ENCODE measurements around the gene ELFN1. TPM values are rescaled to one million over a fixed set of nuclear protein-coding genes. Genes with fewer than 3 reads are reported as not detected.

ELFN1 gene
- total and polyA plus RNA-seq, 10 of the 15 experiments (the other 5 are each of a cell fraction or from before 2014, with no cell fraction given) = 0.04 TPM; not detected in 9

GRCh38 chr7:1785839-1786238 lies 115.8 kb downstream of the ELFN1 start:
- DNase-seq (ENCODE audit: low read depth, low spot score) (no peak), ATAC-seq (no peak), FAIRE-seq (no peak)
- in situ Hi-C loops (cut with MboI) (no loop called here), intact Hi-C loops (cut with micrococcal nuclease; ENCODE audit: unreplicated experiment) (no loop called here)
- H3K27ac ChIP-seq (ENCODE audit: control insufficient read depth, insufficient read depth) = no peak overlapping the region
- no peaks in the 10 kb centered on the region for H3K4me1 ChIP-seq (ENCODE audit: control insufficient read depth, insufficient read depth, low read length)
- H3K36me3 ChIP-seq (ENCODE audit: control insufficient read depth in 2 of 2, insufficient read depth in 2 of 2, low read length in 1 of 2) = no peaks in the 10 kb centered on the region
- H2AFZ ChIP-seq (ENCODE audit: control insufficient read depth, low read depth, low read length) = no peak overlapping the region
- H3K27me3 ChIP-seq (replicated peaks in 1 of 2; ENCODE audit: control insufficient read depth in 2 of 2, insufficient read depth in 2 of 2, low read length in 1 of 2) = no peaks in the 10 kb centered on the region
- ChIA-PET CTCF (no interaction called here), RAD21 (ENCODE audit: unreplicated experiment) (no interaction called here), SMC1A (ENCODE audit: uncharacterized antibody, unreplicated experiment) (no interaction called here), POLR2A (no interaction called here)
- no peak overlapping the region for H3K9ac ChIP-seq (ENCODE audit: control insufficient read depth, insufficient read depth, low read length)
- H3K4me2 ChIP-seq (ENCODE audit: control insufficient read depth, insufficient read depth) = no peak overlapping the region
- no peaks in the 10 kb centered on the region for H4K20me1 ChIP-seq (ENCODE audit: control insufficient read depth, insufficient read depth)
- 67% methylated on average over 3 of the region's 3 CpGs for WGBS (ENCODE audit: insufficient coverage, insufficient replicate concordance, low lambda C conversion rate, missing lambda C conversion rate)
- TF ChIP-seq EGR1 (IDR thresholded peaks at IDR 0.05; ENCODE audit: borderline replicate concordance in 1 of 2, low read depth in 2 of 2, low read length in 2 of 2) (no peak), POLR2A (IDR thresholded peaks at IDR 0.05; ENCODE audit: low read depth, low read length) (no peak), PAX8 (IDR thresholded peaks at IDR 0.05) (no peak)
- no peak overlapping the region for H3K4me3 ChIP-seq
- BruUV-seq (replicated peaks) = no TSS peak
- H3K9me3 ChIP-seq (replicated peaks; ENCODE audit: control insufficient read depth, insufficient read depth, low read length) = no peaks in the 10 kb centered on the region; the same call in 2 of the 3 replicates
- H3K79me2 ChIP-seq (ENCODE audit: control insufficient read depth, insufficient read depth, low read length) = no peaks in the 10 kb centered on the region

DNA sequence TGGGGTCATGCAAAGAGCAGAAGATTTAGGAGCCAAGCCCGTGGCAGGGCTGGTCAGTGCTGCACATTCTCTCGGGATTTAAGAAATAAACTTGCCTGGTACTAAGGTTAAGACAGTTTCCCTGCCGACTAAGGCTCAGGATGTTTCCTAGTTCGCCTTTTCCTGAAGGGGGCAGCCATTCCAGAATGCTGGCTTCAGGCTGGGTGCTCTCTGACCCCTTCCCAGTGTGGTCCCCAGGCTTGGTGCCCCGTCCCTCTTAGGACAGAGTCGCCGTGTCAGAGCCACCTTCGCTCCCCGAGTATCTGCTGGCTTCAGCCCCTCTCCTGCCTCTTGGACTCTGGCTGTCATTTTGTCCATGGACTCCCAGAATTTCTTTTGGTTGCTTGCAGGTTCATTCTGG lies 117.2 kb downstream of the ELFN1 start:
- no peaks in the 10 kb centered on the region for H3K4me1 ChIP-seq (ENCODE audit: control insufficient read depth, insufficient read depth, low read length)
- FAIRE-seq (no peak), ATAC-seq (no peak), DNase-seq (ENCODE audit: low read depth, low spot score) (no peak)
- H3K79me2 ChIP-seq (ENCODE audit: control insufficient read depth, insufficient read depth, low read length) = no peaks in the 10 kb centered on the region
- H3K4me2 ChIP-seq (ENCODE audit: control insufficient read depth, insufficient read depth) = no peak overlapping the region
- no peaks in the 10 kb centered on the region for H3K27me3 ChIP-seq (replicated peaks in 1 of 2; ENCODE audit: control insufficient read depth in 2 of 2, insufficient read depth in 2 of 2, low read length in 1 of 2)
- no peak overlapping the region for H3K9ac ChIP-seq (ENCODE audit: control insufficient read depth, insufficient read depth, low read length)
- in situ Hi-C loops (cut with MboI) = no loop called here
- ChIA-PET SMC1A (ENCODE audit: uncharacterized antibody, unreplicated experiment) (no interaction called here), CTCF (no interaction called here), RAD21 (ENCODE audit: unreplicated experiment) (no interaction called here), POLR2A (no interaction called here)
- BruUV-seq (replicated peaks) = no TSS peak
- WGBS (ENCODE audit: insufficient coverage, insufficient replicate concordance, low lambda C conversion rate, missing lambda C conversion rate) = 49% methylated on average over 9 of the region's 9 CpGs
- H3K9me3 ChIP-seq (replicated peaks; ENCODE audit: control insufficient read depth, insufficient read depth, low read length) = no peaks in the 10 kb centered on the region; the same call in 2 of the 3 replicates
- H3K4me3 ChIP-seq = no peak overlapping the region
- intact Hi-C loops (cut with micrococcal nuclease; ENCODE audit: unreplicated experiment) = no loop called here
- H2AFZ ChIP-seq (ENCODE audit: control insufficient read depth, low read depth, low read length) = no peak overlapping the region
- no peaks in the 10 kb centered on the region for H4K20me1 ChIP-seq (ENCODE audit: control insufficient read depth, insufficient read depth)
- H3K27ac ChIP-seq (ENCODE audit: control insufficient read depth, insufficient read depth) = no peak overlapping the region
- no peaks in the 10 kb centered on the region for H3K36me3 ChIP-seq (ENCODE audit: control insufficient read depth in 2 of 2, insufficient read depth in 2 of 2, low read length in 1 of 2)
- TF ChIP-seq HDGF (IDR thresholded peaks at IDR 0.05) = no peak
- TF ChIP-seq IRF3 (IDR thresholded peaks at IDR 0.05) = no peak
- TF ChIP-seq SREBF2 (IDR thresholded peaks at IDR 0.05; ENCODE audit: low read length) = no peak
- no peak for TF ChIP-seq BRCA1 (IDR thresholded peaks at IDR 0.05; ENCODE audit: low read depth, low read length)
- TF ChIP-seq, protein P1, sequence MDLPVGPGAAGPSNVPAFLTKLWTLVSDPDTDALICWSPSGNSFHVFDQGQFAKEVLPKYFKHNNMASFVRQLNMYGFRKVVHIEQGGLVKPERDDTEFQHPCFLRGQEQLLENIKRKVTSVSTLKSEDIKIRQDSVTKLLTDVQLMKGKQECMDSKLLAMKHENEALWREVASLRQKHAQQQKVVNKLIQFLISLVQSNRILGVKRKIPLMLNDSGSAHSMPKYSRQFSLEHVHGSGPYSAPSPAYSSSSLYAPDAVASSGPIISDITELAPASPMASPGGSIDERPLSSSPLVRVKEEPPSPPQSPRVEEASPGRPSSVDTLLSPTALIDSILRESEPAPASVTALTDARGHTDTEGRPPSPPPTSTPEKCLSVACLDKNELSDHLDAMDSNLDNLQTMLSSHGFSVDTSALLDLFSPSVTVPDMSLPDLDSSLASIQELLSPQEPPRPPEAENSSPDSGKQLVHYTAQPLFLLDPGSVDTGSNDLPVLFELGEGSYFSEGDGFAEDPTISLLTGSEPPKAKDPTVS (IDR thresholded peaks at IDR 0.05; ENCODE audit: low read depth, low read length) = no peak
- TF ChIP-seq, protein P2, sequence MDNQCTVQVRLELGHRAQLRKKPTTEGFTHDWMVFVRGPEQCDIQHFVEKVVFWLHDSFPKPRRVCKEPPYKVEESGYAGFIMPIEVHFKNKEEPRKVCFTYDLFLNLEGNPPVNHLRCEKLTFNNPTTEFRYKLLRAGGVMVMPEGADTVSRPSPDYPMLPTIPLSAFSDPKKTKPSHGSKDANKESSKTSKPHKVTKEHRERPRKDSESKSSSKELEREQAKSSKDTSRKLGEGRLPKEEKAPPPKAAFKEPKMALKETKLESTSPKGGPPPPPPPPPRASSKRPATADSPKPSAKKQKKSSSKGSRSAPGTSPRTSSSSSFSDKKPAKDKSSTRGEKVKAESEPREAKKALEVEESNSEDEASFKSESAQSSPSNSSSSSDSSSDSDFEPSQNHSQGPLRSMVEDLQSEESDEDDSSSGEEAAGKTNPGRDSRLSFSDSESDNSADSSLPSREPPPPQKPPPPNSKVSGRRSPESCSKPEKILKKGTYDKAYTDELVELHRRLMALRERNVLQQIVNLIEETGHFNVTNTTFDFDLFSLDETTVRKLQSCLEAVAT (IDR thresholded peaks at IDR 0.05) = no peak
- TF ChIP-seq JUND (IDR thresholded peaks at IDR 0.05; ENCODE audit: low read depth, low read length) = no peak

Measured in GM12878 (cell line).